Lower leg skin (tissue), 3 donors: Measurements from ENCODE around the gene MYDGF.

Experiments
- CTCF ChIP-seq, 3 donors: fragments of 450-650 bp; IDR thresholded peaks; one replicate each; pipeline ENCODE4 v1.5.1; 2016; ENCODE audit warnings: antibody characterized with exemption in 3 of 3, mild to moderate bottlenecking in 3 of 3, moderate library complexity in 2 of 3
- POLR2A ChIP-seq, 2 donors: fragments of 450-650 bp; IDR thresholded peaks; one replicate each; pipeline ENCODE4 v1.6.1; 2016 to 2017; ENCODE audit warnings: antibody characterized with exemption in 2 of 2, mild to moderate bottlenecking in 1 of 2, moderate library complexity in 1 of 2

GRCh38 chr19:4642625-4643024, 27.5 kb downstream of the MYDGF start:
- TF ChIP-seq CTCF (IDR thresholded peaks at IDR 0.05) (no peak), POLR2A (IDR thresholded peaks at IDR 0.05) (no peak)
